ENCODE measurements around the gene TANGO2. TPM values are rescaled to one million over a fixed set of nuclear protein-coding genes. Genes with fewer than 3 reads are reported as not detected.

The TANGO2 gene
- total RNA-seq, 1 experiment from 2014 or later, result 17.0 TPM

- POLR2A ChIA-PET, result no interaction called here
These were observed 90.3 kb downstream of the TANGO2 start for GRCh38 chr22:20111045-20111688.

More at GRCh38 chr22:20111045-20111688, 90.3 kb downstream of the TANGO2 start:
- Histone ChIP-seq H2AFZ (ENCODE audit: low read depth, low read length, poor library complexity, severe bottlenecking) (no peak overlapping the region), H3K36me3 (ENCODE audit: control insufficient read depth in 1 of 2, insufficient read depth in 2 of 2, low read length in 2 of 2) (peaks cover 22 to 65% of the 10 kb centered on the region in 2 experiments; a peak in 3 of 4 replicates), H3K4me1 (ENCODE audit: control insufficient read depth in 1 of 2, insufficient read depth in 2 of 2, low read length in 2 of 2) (peaks cover 8 to 12% of the 10 kb centered on the region in 2 experiments), H3K4me3 (replicated peaks in 1 of 2; ENCODE audit: low read depth in 1 of 2, low read length in 2 of 2) (no peak overlapping the region), H3K9me3 (ENCODE audit: control insufficient read depth in 1 of 2, insufficient read depth in 1 of 2, low read depth in 1 of 2, low read length in 2 of 2) (no peaks in the 10 kb centered on the region), H4K20me1 (ENCODE audit: insufficient read depth) (no peaks in the 10 kb centered on the region), H3K9me2 (ENCODE audit: insufficient read depth) (no peaks in the 10 kb centered on the region), H3K79me2 (ENCODE audit: insufficient read depth, low read length) (peaks cover 25% of the 10 kb centered on the region), H3K4me2 (ENCODE audit: low read length) (no peak overlapping the region), H3K27me3 (ENCODE audit: insufficient read depth, low read length) (no peaks in the 10 kb centered on the region), H3K27ac (ENCODE audit: low read depth, low read length) (peak overlapping the region; percentile 34), H3K9ac (ENCODE audit: low read length) (peak overlapping the region; percentile 4; the same call in 1 of the 2 replicates)
- DNase-seq (ENCODE audit: low read depth, low spot score), result peak; percentile 51
- CTCF ChIA-PET, result no interaction called here
- RAD21 ChIA-PET (ENCODE audit: low non-redundant PET in 1 of 2, low total read pairs in 2 of 2, uncharacterized antibody in 2 of 2, unreplicated experiment in 2 of 2), result no interaction called here
- intact Hi-C loops (cut with micrococcal nuclease), result loop anchor here (10.0 kb wide), 1 partner anchor 146 kb away; no protein-coding TSS in a partner anchor
- peak; percentile 75 for ATAC-seq
- TF ChIP-seq CTCF (IDR thresholded peaks at IDR 0.05 in 2 of 3, conservative IDR thresholded peaks at IDR 0.05 in 1 of 3; ENCODE audit: borderline replicate concordance in 1 of 3, insufficient read depth in 1 of 3, low read depth in 2 of 3, low read length in 2 of 3) (peak; percentile 23 to 77 (median 74); a peak in 5 of 6 replicates), ZNF274 (IDR thresholded peaks at IDR 0.05; ENCODE audit: low read depth, low read length) (no peak), ZBTB33 (IDR thresholded peaks at IDR 0.05; ENCODE audit: extremely low read depth, insufficient replicate concordance, low read length) (no peak), EZH2phosphoT487 (IDR thresholded peaks at IDR 0.05; ENCODE audit: borderline replicate concordance) (no peak), MAX (IDR thresholded peaks at IDR 0.05) (0 out of 2 replicates have a peak, but pooled peaks have one; percentile 24), FOSL1 (IDR thresholded peaks at IDR 0.05; ENCODE audit: low read depth) (no peak)
- BruUV-seq (replicated peaks), result no TSS peak

Data from HCT116 (cell line).